ENCODE results near the gene ARMC3.

DNA sequence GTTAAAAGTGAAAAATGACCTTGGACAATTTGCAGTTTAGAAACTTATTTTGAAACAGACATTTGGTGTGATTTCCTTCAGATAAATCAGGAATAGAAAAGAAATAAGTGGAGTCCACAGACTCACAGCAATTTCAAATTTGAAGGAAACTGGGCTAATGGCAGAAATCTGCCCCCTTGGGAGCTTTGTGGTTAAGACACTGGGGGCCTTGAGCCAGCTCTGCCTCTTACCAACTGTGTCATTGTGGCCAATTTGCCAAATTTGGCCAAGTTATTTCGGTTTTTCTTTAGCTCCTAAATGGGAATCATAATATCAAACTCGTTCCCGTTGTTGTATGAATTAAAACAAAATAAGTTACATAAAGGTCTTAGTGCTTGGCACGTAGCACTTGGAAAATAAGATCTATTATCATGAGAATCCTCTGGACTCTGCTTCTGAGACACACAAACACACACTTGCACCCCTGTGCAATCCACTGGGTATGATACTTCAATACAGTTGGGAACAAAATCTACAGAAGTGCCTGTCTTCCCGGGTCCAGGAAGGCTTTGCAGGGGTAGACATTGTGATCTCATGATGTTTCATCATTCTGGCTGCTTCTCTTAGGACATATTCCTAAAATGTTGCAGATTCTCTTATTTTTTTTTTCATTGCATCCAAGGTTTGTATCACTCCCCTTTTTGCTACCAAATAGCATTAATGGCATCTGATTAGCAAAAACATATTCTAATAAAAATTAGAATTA, 4.9 kb downstream of the ARMC3 start:
- TF ChIP-seq, protein P1, sequence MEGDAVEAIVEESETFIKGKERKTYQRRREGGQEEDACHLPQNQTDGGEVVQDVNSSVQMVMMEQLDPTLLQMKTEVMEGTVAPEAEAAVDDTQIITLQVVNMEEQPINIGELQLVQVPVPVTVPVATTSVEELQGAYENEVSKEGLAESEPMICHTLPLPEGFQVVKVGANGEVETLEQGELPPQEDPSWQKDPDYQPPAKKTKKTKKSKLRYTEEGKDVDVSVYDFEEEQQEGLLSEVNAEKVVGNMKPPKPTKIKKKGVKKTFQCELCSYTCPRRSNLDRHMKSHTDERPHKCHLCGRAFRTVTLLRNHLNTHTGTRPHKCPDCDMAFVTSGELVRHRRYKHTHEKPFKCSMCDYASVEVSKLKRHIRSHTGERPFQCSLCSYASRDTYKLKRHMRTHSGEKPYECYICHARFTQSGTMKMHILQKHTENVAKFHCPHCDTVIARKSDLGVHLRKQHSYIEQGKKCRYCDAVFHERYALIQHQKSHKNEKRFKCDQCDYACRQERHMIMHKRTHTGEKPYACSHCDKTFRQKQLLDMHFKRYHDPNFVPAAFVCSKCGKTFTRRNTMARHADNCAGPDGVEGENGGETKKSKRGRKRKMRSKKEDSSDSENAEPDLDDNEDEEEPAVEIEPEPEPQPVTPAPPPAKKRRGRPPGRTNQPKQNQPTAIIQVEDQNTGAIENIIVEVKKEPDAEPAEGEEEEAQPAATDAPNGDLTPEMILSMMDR (conservative IDR thresholded peaks at IDR 0.05 in 1 of 2, IDR thresholded peaks at IDR 0.05 in 1 of 2; ENCODE audit: extremely low read depth in 1 of 2, insufficient read depth in 1 of 2, low read depth in 1 of 2, low read length in 2 of 2) = no peak
- no peak for TF ChIP-seq EZH2 (IDR thresholded peaks at IDR 0.05; ENCODE audit: borderline replicate concordance, low read length)

All from mammary epithelial cell (primary cell).